Fibroblast of lung (primary cell): ENCODE results near the gene PRCP. TPM values are rescaled to one million over a fixed set of nuclear protein-coding genes. Genes with fewer than 3 reads are reported as not detected.

Experiments
- DNase-seq, 2 donors: peaks; one replicate each; pipeline versions ENCODE4 v3.0.0 to v3.0.0-alpha.2; 2010; ENCODE audit warnings: low read depth in 2 of 2
- H2AFZ ChIP-seq: 2 replicates; pipeline ENCODE4 v1.5.1; 2012; ENCODE audit warnings: low read length, control low read depth, inconsistent platforms
- H3K27ac ChIP-seq: 2 replicates; pipeline ENCODE4 v1.5.1; 2011; ENCODE audit warnings: low read length, control low read depth; ENCODE audit not compliant: insufficient read depth
- H3K27me3 ChIP-seq: 2 replicates; pipeline ENCODE4 v1.5.1; 2011; ENCODE audit warnings: mild to moderate bottlenecking, low read length; ENCODE audit not compliant: control insufficient read depth, insufficient read depth
- H3K36me3 ChIP-seq: 2 replicates; pipeline ENCODE4 v1.5.1; 2011; ENCODE audit warnings: low read length; ENCODE audit not compliant: control insufficient read depth, insufficient read depth
- H3K4me1 ChIP-seq: 2 replicates; pipeline ENCODE4 v1.5.1; 2011; ENCODE audit warnings: low read length; ENCODE audit not compliant: control insufficient read depth, insufficient read depth; ENCODE audit errors: extremely low read depth
- H3K4me2 ChIP-seq: 2 replicates; pipeline ENCODE4 v1.5.1; 2011; ENCODE audit warnings: low read length, control low read depth; ENCODE audit not compliant: insufficient read depth; ENCODE audit errors: extremely low read depth
- H3K4me3 ChIP-seq, 4 experiments: fragments of 200-600 bp in 1 of 4; sonication (generic) in 1 of 4; replicated peaks in 1 of 4; 2 replicates each; pipeline ENCODE4 v1.5.1; 2011 to 2016; ENCODE audit warnings: low read length in 4 of 4, low read depth in 3 of 4, mild to moderate bottlenecking in 3 of 4, control low read depth in 2 of 4, inconsistent platforms in 1 of 4, mixed read lengths in 1 of 4; ENCODE audit not compliant: insufficient read depth in 1 of 4; ENCODE audit errors: control extremely low read depth in 1 of 4
- H3K79me2 ChIP-seq: 2 replicates; pipeline ENCODE4 v1.5.1; 2012; ENCODE audit warnings: mild to moderate bottlenecking, low read length, inconsistent platforms; ENCODE audit not compliant: control insufficient read depth, insufficient read depth
- H3K9ac ChIP-seq: 2 replicates; pipeline ENCODE4 v1.5.1; 2011; ENCODE audit warnings: mild to moderate bottlenecking, low read length, control low read depth; ENCODE audit not compliant: insufficient read depth
- H3K9me3 ChIP-seq: 2 replicates; pipeline ENCODE4 v1.5.1; 2012; ENCODE audit warnings: low read depth, low read length; ENCODE audit not compliant: control insufficient read depth, insufficient read depth
- H4K20me1 ChIP-seq: 2 replicates; pipeline ENCODE4 v1.5.1; 2011; ENCODE audit warnings: low read length; ENCODE audit not compliant: control insufficient read depth, insufficient read depth; ENCODE audit errors: extremely low read depth
- CTCF ChIP-seq, 2 donors: IDR thresholded peaks in 1 of 2; conservative IDR thresholded peaks in 1 of 2; 1 replicate in 1 of 2; 2 replicates in 1 of 2; pipeline ENCODE4 v1.5.1; 2011 to 2012; ENCODE audit warnings: low read length in 2 of 2, control low read depth in 1 of 2, inconsistent platforms in 1 of 2, low read depth in 1 of 2, mild to moderate bottlenecking in 1 of 2
- EZH2 ChIP-seq: IDR thresholded peaks from 2 replicates; pipeline ENCODE4 v1.5.1; 2012; ENCODE audit warnings: low read length, control low read depth, mild to moderate bottlenecking; ENCODE audit errors: missing control alignments
- polyA plus RNA-seq, 2 donors: library from polyadenylated mRNA; depleted of rRNA in 1 of 2; stranded (reverse) in 1 of 2; unstranded in 1 of 2; fragments of >200 nt; gene quantifications; 2 replicates each; pipeline ENCODE4 v1.2.1, GENCODE V29; 2011 to 2012; ENCODE audit warnings: missing spikeins in 1 of 2
- total RNA-seq: library from RNA; depleted of rRNA; stranded (reverse); fragments of >200 nt; gene quantifications from 2 replicates; pipeline ENCODE4 v1.2.1, GENCODE V29; 2014

The PRCP gene
- total and polyA plus RNA-seq, 2 donors (not counting 1 experiment from before 2014, with no cell fraction given) = 107 to 167 TPM

- no peak for DNase-seq
- H3K79me2 ChIP-seq = no peaks in the 10 kb centered on the region
- H3K9me3 ChIP-seq = no peaks in the 10 kb centered on the region
- H3K27ac ChIP-seq = no peak overlapping the region
- no peaks in the 10 kb centered on the region for H4K20me1 ChIP-seq
- no peak overlapping the region for H3K4me3 ChIP-seq
- no peak overlapping the region for H3K9ac ChIP-seq
- no peaks in the 10 kb centered on the region for H3K4me1 ChIP-seq
- no peaks in the 10 kb centered on the region for H3K27me3 ChIP-seq
- no peak overlapping the region for H2AFZ ChIP-seq
- no peak overlapping the region for H3K4me2 ChIP-seq
- no peaks in the 10 kb centered on the region for H3K36me3 ChIP-seq
- TF ChIP-seq EZH2 = no peak
- TF ChIP-seq CTCF (conservative IDR thresholded peaks at IDR 0.05 in 1 of 2, IDR thresholded peaks at IDR 0.05 in 1 of 2; ENCODE audit: low read depth in 1 of 2, low read length in 2 of 2) = no peak
These were observed 92.6 kb downstream of the PRCP start for GRCh38 chr11:82807646-82808045.

GRCh38 chr11:82802710-82803109, 97.5 kb downstream of the PRCP start:
- H3K79me2 ChIP-seq = no peaks in the 10 kb centered on the region

More at GRCh38 chr11:82802710-82803109, 97.5 kb downstream of the PRCP start:
- Histone ChIP-seq H3K4me2 (no peak overlapping the region), H2AFZ (no peak overlapping the region), H3K4me1 (no peaks in the 10 kb centered on the region), H3K27ac (no peak overlapping the region), H3K36me3 (no peaks in the 10 kb centered on the region), H3K9ac (no peak overlapping the region), H3K9me3 (no peaks in the 10 kb centered on the region), H3K27me3 (no peaks in the 10 kb centered on the region), H3K4me3 (no peak overlapping the region), H4K20me1 (no peaks in the 10 kb centered on the region)
- TF ChIP-seq EZH2 = no peak
- TF ChIP-seq CTCF (conservative IDR thresholded peaks at IDR 0.05 in 1 of 2, IDR thresholded peaks at IDR 0.05 in 1 of 2; ENCODE audit: low read depth in 1 of 2, low read length in 2 of 2) = no peak
- no peak for DNase-seq
